Ishikawa (cell line): ENCODE data around the gene MEGF11.

ENCODE experiments used
- CREB1 ChIP-seq: IDR thresholded peaks from 2 replicates; pipeline ENCODE4 v1.6.1; 2012; ENCODE audit warnings: low read depth
- EGR1 ChIP-seq: IDR thresholded peaks from 2 replicates; pipeline ENCODE4 v1.6.1; 2012
- EP300 ChIP-seq: IDR thresholded peaks from 2 replicates; pipeline ENCODE4 v1.6.1; 2012; ENCODE audit warnings: borderline replicate concordance
- FOXM1 ChIP-seq: IDR thresholded peaks from 2 replicates; pipeline ENCODE4 v1.6.1; 2012; ENCODE audit warnings: low read depth, borderline replicate concordance
- NFIC ChIP-seq: IDR thresholded peaks from 2 replicates; pipeline ENCODE4 v1.6.1; 2012
- RAD21 ChIP-seq: IDR thresholded peaks from 2 replicates; pipeline ENCODE4 v1.6.1; 2012; ENCODE audit warnings: low read depth
- TAF1 ChIP-seq: IDR thresholded peaks from 2 replicates; pipeline ENCODE4 v1.6.1; 2012; ENCODE audit warnings: low read depth, mild to moderate bottlenecking
- TCF12 ChIP-seq: IDR thresholded peaks from 2 replicates; pipeline ENCODE4 v1.6.1; 2012; ENCODE audit warnings: low read depth
- TEAD4 ChIP-seq: IDR thresholded peaks from 2 replicates; pipeline ENCODE4 v1.6.1; 2012
- YY1 ChIP-seq: IDR thresholded peaks from 2 replicates; pipeline ENCODE4 v1.6.1; 2012; ENCODE audit warnings: low read depth
- ZBTB7A ChIP-seq: IDR thresholded peaks from 2 replicates; pipeline ENCODE4 v1.6.1; 2012; ENCODE audit warnings: low read depth
- TF ChIP-seq, protein P1 (sequence below): IDR thresholded peaks from 2 replicates; pipeline ENCODE4 v1.6.1; 2012
- TF ChIP-seq, protein P2 (sequence below): IDR thresholded peaks from 2 replicates; pipeline ENCODE4 v1.6.1; 2012
- TF ChIP-seq, protein P3 (sequence below): IDR thresholded peaks from 2 replicates; pipeline ENCODE4 v1.6.1; 2012; ENCODE audit warnings: low read depth, mild to moderate bottlenecking

DNA sequence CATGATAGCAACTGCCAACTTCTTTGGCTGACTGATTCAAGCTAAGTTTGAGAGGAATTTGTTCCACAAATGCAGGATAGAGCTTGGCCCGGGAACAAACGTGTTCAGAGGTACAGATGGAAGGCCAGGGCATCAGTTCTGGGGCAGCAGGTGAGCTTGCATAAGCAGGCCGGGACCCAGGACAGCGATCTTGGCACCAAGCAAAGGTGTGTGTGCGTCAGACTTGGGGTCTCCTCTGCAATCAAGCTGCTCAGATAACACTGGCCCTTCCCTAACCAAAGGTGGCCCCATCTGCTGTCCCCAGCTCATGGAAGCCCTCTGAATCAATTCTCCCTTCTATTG is 155.6 kb downstream of the MEGF11 start:
- TF ChIP-seq YY1 (no peak), RAD21 (no peak), TAF1 (no peak), FOXM1 (no peak), EP300 (no peak), TCF12 (no peak), TEAD4 (no peak), CREB1 (no peak), ZBTB7A (no peak), NFIC (no peak), EGR1 (no peak)
- TF ChIP-seq, protein P1, sequence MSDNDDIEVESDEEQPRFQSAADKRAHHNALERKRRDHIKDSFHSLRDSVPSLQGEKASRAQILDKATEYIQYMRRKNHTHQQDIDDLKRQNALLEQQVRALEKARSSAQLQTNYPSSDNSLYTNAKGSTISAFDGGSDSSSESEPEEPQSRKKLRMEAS: no peak
- TF ChIP-seq, protein P2, sequence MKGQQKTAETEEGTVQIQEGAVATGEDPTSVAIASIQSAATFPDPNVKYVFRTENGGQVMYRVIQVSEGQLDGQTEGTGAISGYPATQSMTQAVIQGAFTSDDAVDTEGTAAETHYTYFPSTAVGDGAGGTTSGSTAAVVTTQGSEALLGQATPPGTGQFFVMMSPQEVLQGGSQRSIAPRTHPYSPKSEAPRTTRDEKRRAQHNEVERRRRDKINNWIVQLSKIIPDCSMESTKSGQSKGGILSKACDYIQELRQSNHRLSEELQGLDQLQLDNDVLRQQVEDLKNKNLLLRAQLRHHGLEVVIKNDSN: no peak
- TF ChIP-seq, protein P3, sequence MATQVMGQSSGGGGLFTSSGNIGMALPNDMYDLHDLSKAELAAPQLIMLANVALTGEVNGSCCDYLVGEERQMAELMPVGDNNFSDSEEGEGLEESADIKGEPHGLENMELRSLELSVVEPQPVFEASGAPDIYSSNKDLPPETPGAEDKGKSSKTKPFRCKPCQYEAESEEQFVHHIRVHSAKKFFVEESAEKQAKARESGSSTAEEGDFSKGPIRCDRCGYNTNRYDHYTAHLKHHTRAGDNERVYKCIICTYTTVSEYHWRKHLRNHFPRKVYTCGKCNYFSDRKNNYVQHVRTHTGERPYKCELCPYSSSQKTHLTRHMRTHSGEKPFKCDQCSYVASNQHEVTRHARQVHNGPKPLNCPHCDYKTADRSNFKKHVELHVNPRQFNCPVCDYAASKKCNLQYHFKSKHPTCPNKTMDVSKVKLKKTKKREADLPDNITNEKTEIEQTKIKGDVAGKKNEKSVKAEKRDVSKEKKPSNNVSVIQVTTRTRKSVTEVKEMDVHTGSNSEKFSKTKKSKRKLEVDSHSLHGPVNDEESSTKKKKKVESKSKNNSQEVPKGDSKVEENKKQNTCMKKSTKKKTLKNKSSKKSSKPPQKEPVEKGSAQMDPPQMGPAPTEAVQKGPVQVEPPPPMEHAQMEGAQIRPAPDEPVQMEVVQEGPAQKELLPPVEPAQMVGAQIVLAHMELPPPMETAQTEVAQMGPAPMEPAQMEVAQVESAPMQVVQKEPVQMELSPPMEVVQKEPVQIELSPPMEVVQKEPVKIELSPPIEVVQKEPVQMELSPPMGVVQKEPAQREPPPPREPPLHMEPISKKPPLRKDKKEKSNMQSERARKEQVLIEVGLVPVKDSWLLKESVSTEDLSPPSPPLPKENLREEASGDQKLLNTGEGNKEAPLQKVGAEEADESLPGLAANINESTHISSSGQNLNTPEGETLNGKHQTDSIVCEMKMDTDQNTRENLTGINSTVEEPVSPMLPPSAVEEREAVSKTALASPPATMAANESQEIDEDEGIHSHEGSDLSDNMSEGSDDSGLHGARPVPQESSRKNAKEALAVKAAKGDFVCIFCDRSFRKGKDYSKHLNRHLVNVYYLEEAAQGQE: peak; percentile 31; the same call in 1 of the 2 replicates
